ENCODE data around the gene ZNF804B. TPM values are rescaled to one million over a fixed set of nuclear protein-coding genes. Genes with fewer than 3 reads are reported as not detected.

Gene ZNF804B
- total and polyA plus RNA-seq, 2 of the 4 experiments (the other 2 are of a cell fraction), result not detected

DNA sequence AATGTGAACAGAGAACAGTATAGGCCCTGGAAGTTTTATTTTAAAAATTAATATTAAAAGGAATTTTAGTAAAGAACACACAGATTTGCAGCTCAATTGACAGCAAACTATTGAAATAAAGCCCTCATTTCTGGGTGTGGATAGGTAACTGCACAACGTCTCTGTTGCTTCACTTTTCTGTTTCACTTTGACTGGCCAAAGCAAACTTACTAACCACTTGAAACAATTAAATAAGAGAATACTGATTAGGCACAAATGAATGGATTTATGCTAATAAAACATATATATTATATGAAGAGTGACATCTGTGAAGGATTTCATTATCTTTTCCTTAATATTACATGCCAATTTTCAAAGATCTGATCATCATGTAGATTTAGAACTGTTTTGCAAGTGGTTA lies 11.9 kb downstream of the ZNF804B start:
- intact Hi-C loops (cut with micrococcal nuclease), result no loop called here
- no CpG with 5 or more reads among the region's 1 CpG for WGBS, 2 experiments (ENCODE audit: extremely low coverage in 2 of 2, insufficient read length in 1 of 2)

More for the DNA sequence above, 11.9 kb downstream of the ZNF804B start:
- Histone ChIP-seq H3K18ac (ENCODE audit: low read depth, low read length) (no peak overlapping the region), H3K9me3 (ENCODE audit: control insufficient read depth, insufficient read depth, low read length) (no peaks in the 10 kb centered on the region), H2AK9ac (replicated peaks; ENCODE audit: low read depth, low read length, poor library complexity) (no peak overlapping the region), H3K56ac (ENCODE audit: extremely low read depth, insufficient read depth, low read length) (no peak overlapping the region), H2BK15ac (ENCODE audit: low read depth, low read length) (no peak overlapping the region), H3K4ac (ENCODE audit: low read depth, low read length) (no peak overlapping the region), H3K79me1 (ENCODE audit: low read depth in 1 of 2, low read length in 2 of 2) (no peaks in the 10 kb centered on the region), H2BK20ac (ENCODE audit: low read depth, low read length) (no peak overlapping the region), H3K4me3 (ENCODE audit: insufficient read depth, low read depth, low read length) (no peak overlapping the region), H3K9me1 (ENCODE audit: insufficient read depth, low read length) (no peaks in the 10 kb centered on the region), H3K4me1 (ENCODE audit: control insufficient read depth, insufficient read depth, low read length) (no peaks in the 10 kb centered on the region), H4K20me1 (ENCODE audit: insufficient read depth, low read length) (no peaks in the 10 kb centered on the region), H3K9ac (ENCODE audit: low read depth, low read length) (no peak overlapping the region), H4K5ac (ENCODE audit: low read depth, low read length) (no peak overlapping the region), H2AFZ (replicated peaks; ENCODE audit: low read length, poor library complexity) (no peak overlapping the region), H3K36me3 (ENCODE audit: control insufficient read depth, insufficient read depth, low read length) (no peaks in the 10 kb centered on the region), H3K27me3 (ENCODE audit: control insufficient read depth, insufficient read depth, low read length) (no peaks in the 10 kb centered on the region), H4K91ac (ENCODE audit: insufficient read depth, low read depth, low read length) (no peak overlapping the region), H2AK5ac (ENCODE audit: low read depth, low read length) (no peak overlapping the region), H4K8ac (ENCODE audit: low read depth in 2 of 2, low read length in 2 of 2) (no peak overlapping the region), H3K4me2 (ENCODE audit: low read depth, low read length) (no peak overlapping the region), H3K27ac (ENCODE audit: insufficient read depth, low read length) (no peak overlapping the region), H2BK5ac (ENCODE audit: low read depth, low read length, poor library complexity, severe bottlenecking) (no peak overlapping the region), H3K14ac (replicated peaks; ENCODE audit: low read depth, low read length) (no peak overlapping the region), H2BK120ac (ENCODE audit: low read depth, low read length) (no peak overlapping the region), H3K23ac (ENCODE audit: low read depth, low read length) (no peak overlapping the region)
- ChIA-PET POLR2A (ENCODE audit: unreplicated experiment) (no interaction called here), CTCF (no interaction called here)
- dilution Hi-C loops (cut with HindIII; ENCODE audit: low sequenced_read_pairs, unreplicated experiment) (no loop called here), in situ Hi-C loops (cut with MboI; ENCODE audit: low sequenced_read_pairs) (no loop called here)
- TF ChIP-seq CHD1 (IDR thresholded peaks at IDR 0.05; ENCODE audit: low read depth, low read length) (no peak), POLR2A (IDR thresholded peaks at IDR 0.05; ENCODE audit: low read depth, low read length) (no peak), BHLHE40 (IDR thresholded peaks at IDR 0.05; ENCODE audit: low read depth, low read length) (no peak), CTCF (conservative IDR thresholded peaks at IDR 0.05; ENCODE audit: low read depth, low read length) (no peak), FOS (IDR thresholded peaks at IDR 0.05; ENCODE audit: low read depth, low read length) (no peak), CEBPB (IDR thresholded peaks at IDR 0.05; ENCODE audit: low read depth, low read length) (no peak)
- no peak for ATAC-seq (ENCODE audit: low read depth)
- DNase-seq, result no peak
- BruUV-seq (replicated peaks), result no TSS peak
